ENCODE data around the gene TROAP. TPM values are rescaled to one million over a fixed set of nuclear protein-coding genes. Genes with fewer than 3 reads are reported as not detected.

The TROAP gene
- total RNA-seq, 1 donor from 2014 or later: 0.66 TPM

- Histone ChIP-seq H3K27me3 (ENCODE audit: low read depth) (peaks cover 100% of the 10 kb centered on the region), H3K36me3 (no peaks in the 10 kb centered on the region), H3K9me3 (replicated peaks) (no peaks in the 10 kb centered on the region), H3K4me1 (peaks cover 51% of the 10 kb centered on the region), H3K27ac (replicated peaks) (no peak overlapping the region), H3K4me3 (no peak overlapping the region)
- no peak for DNase-seq
- no peak for TF ChIP-seq CTCF (IDR thresholded peaks at IDR 0.05; ENCODE audit: borderline replicate concordance)
- intact Hi-C loops (cut with micrococcal nuclease): no loop called here
Observed at GRCh38 chr12:49340971-49341776, 18.1 kb downstream of the TROAP start.

DNA sequence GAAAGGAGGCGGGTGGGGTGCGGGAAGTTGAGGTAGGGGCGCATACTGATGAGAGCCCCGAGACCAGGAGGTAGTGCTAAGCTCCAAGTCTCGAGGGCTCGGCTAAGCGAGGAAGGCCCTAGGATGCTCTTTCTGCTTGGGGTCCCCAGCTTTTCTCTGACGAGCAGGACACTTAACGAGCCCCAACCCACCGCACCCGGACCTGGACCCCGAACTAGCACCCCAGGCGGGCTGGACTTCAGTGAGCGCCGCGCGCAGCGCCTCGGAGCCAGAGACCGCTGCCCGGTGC is 18.7 kb downstream of the TROAP start:
- H3K4me1 ChIP-seq: peaks cover 52% of the 10 kb centered on the region
- H3K27ac ChIP-seq (replicated peaks): no peak overlapping the region
- no peaks in the 10 kb centered on the region for H3K36me3 ChIP-seq
- intact Hi-C loops (cut with micrococcal nuclease): no loop called here
- TF ChIP-seq CTCF (IDR thresholded peaks at IDR 0.05; ENCODE audit: borderline replicate concordance): no peak
- H3K4me3 ChIP-seq: peak overlapping the region; percentile 62
- no peak for DNase-seq
- H3K27me3 ChIP-seq (ENCODE audit: low read depth): peaks cover 100% of the 10 kb centered on the region
- no peaks in the 10 kb centered on the region for H3K9me3 ChIP-seq (replicated peaks)

- Histone ChIP-seq H3K27ac (replicated peaks) (no peak overlapping the region), H3K9me3 (replicated peaks) (no peaks in the 10 kb centered on the region), H3K4me1 (peaks cover 52% of the 10 kb centered on the region), H3K4me3 (peak overlapping the region; percentile 62), H3K36me3 (no peaks in the 10 kb centered on the region), H3K27me3 (ENCODE audit: low read depth) (peaks cover 100% of the 10 kb centered on the region)
- peak; percentile 76 for DNase-seq
- TF ChIP-seq CTCF (IDR thresholded peaks at IDR 0.05; ENCODE audit: borderline replicate concordance): peak; percentile 85
- intact Hi-C loops (cut with micrococcal nuclease): no loop called here
Observed at GRCh38 chr12:49342066-49342913, 19.2 kb downstream of the TROAP start.

GRCh38 chr12:49342914-49343731 is 20.1 kb downstream of the TROAP start:
- no peak for DNase-seq
- no peak for TF ChIP-seq CTCF (IDR thresholded peaks at IDR 0.05; ENCODE audit: borderline replicate concordance)
- Histone ChIP-seq H3K4me1 (peaks cover 59% of the 10 kb centered on the region), H3K4me3 (peak overlapping the region; percentile 62), H3K9me3 (replicated peaks) (no peaks in the 10 kb centered on the region), H3K36me3 (no peaks in the 10 kb centered on the region), H3K27me3 (ENCODE audit: low read depth) (peaks cover 100% of the 10 kb centered on the region), H3K27ac (replicated peaks) (no peak overlapping the region)
- intact Hi-C loops (cut with micrococcal nuclease): no loop called here

- intact Hi-C loops (cut with micrococcal nuclease): no loop called here
- H3K36me3 ChIP-seq: no peaks in the 10 kb centered on the region
- H3K4me1 ChIP-seq: peaks cover 61% of the 10 kb centered on the region
- H3K27ac ChIP-seq (replicated peaks): no peak overlapping the region
- TF ChIP-seq CTCF (IDR thresholded peaks at IDR 0.05; ENCODE audit: borderline replicate concordance): no peak
- H3K4me3 ChIP-seq: peak overlapping the region; percentile 63
- no peak for DNase-seq
- no peaks in the 10 kb centered on the region for H3K9me3 ChIP-seq (replicated peaks)
- H3K27me3 ChIP-seq (ENCODE audit: low read depth): peaks cover 100% of the 10 kb centered on the region
Observed at GRCh38 chr12:49344486-49345050, 21.5 kb downstream of the TROAP start.

Measured in left ventricle myocardium inferior (tissue), 1 donor.